K562 (cell line): ENCODE measurements around the gene GAGE12F. TPM values are rescaled to one million over a fixed set of nuclear protein-coding genes. Genes with fewer than 3 reads are reported as not detected.
"Not testable (repeated sequence)": the region's sequence is repeated elsewhere in the genome, so short reads cannot be mapped to it uniquely, and the experiment has no call there.

ENCODE experiments used
- ATAC-seq: fragments of 200-7000 bp; cut with Tn5 transposase; 3 replicates; pipeline ENCODE4 v1.9.1; 2020; ENCODE audit warnings: moderate library complexity
- Bru-seq: library from RNA; stranded (reverse); fragments of 400-500 nt; gene quantifications from one replicate; lab custom pipeline; 2021; lab: Mats Ljungman, UMichigan
- BruChase-seq, 2 experiments: library from RNA; stranded (reverse); fragments of 400-500 nt; gene quantifications; one replicate each; lab custom pipeline; 2021; lab: Mats Ljungman, UMichigan
- BruUV-seq: library from RNA; stranded (reverse); fragments of 400-500 nt; replicated peaks from 2 replicates; lab custom pipeline; 2021; lab: Mats Ljungman, UMichigan
- CTCF ChIA-PET: fragments of 300-600 bp; formaldehyde crosslinking; extraction: SDS; loops from one replicate; lab custom pipeline; 2021; ENCODE audit warnings: low intra/inter-chr PET ratio; lab: Yijun Ruan, JAX
- POLR2A ChIA-PET: fragments of 300-600, 350-650 bp; sonication (Branson Sonifier 250); formaldehyde crosslinking; extraction: SDS; loops from one replicate; lab custom pipeline; 2021; ENCODE audit warnings: antibody characterized with exemption, inconsistent platforms; lab: Yijun Ruan, JAX
- DNase-seq, 4 experiments: peaks; one replicate each; pipeline versions ENCODE4 v3.0.0 to v3.0.0-alpha.2; 2011 to 2018; ENCODE audit warnings: low spot score in 3 of 4, mixed read lengths in 3 of 4; ENCODE audit errors: extremely low read depth in 1 of 4
- FAIRE-seq: peaks from 2 replicates; lab custom pipeline; 2011; peaks lifted over from hg19 to GRCh38; lab: Jason Lieb, UNC
- H2AFZ ChIP-seq: 2 replicates; pipeline ENCODE4 v1.6.0; 2011; ENCODE audit warnings: low read depth, low read length, control low read depth, inconsistent platforms
- H3K27ac ChIP-seq: fragments of 200-600 bp; 3 replicates; pipeline ENCODE4 v1.8.0; 2011; ENCODE audit warnings: low read depth, mild to moderate bottlenecking, control low read depth, inconsistent platforms, low read length, moderate library complexity, mixed read lengths; ENCODE audit errors: extremely low read depth
- H3K27me3 ChIP-seq, 2 experiments: fragments of 300-600 bp in 1 of 2; 2 replicates in 1 of 2; 3 replicates in 1 of 2; pipeline versions ENCODE4 v1.6.0 to v1.8.0; 2011; ENCODE audit warnings: inconsistent platforms in 2 of 2, low read length in 2 of 2, mild to moderate bottlenecking in 1 of 2, mixed read lengths in 1 of 2, moderate library complexity in 1 of 2; ENCODE audit not compliant: control insufficient read depth in 2 of 2, insufficient read depth in 2 of 2
- H3K36me3 ChIP-seq: fragments of 300-600 bp; 3 replicates; pipeline ENCODE4 v1.8.0; 2011; ENCODE audit warnings: mild to moderate bottlenecking, low read length, inconsistent platforms; ENCODE audit not compliant: control insufficient read depth, insufficient read depth
- H3K4me1 ChIP-seq, 2 experiments: fragments of 200-600 bp in 1 of 2; replicated peaks in 1 of 2; 2 replicates in 1 of 2; 3 replicates in 1 of 2; pipeline versions ENCODE4 v1.5.1 to v1.8.0; 2011; ENCODE audit warnings: inconsistent platforms in 2 of 2, low read length in 2 of 2, mild to moderate bottlenecking in 1 of 2, mixed read lengths in 1 of 2, moderate library complexity in 1 of 2; ENCODE audit not compliant: control insufficient read depth in 2 of 2, insufficient read depth in 2 of 2
- H3K4me2 ChIP-seq: 2 replicates; pipeline ENCODE4 v1.6.1; 2011; ENCODE audit warnings: low read length, control low read depth, inconsistent platforms, mixed read lengths; ENCODE audit not compliant: insufficient read depth
- H3K4me3 ChIP-seq: fragments of 200-600 bp; sonication (generic), shearing (Covaris generic); 2 replicates; pipeline ENCODE4 v1.5.1; 2016; ENCODE audit warnings: control low read depth, inconsistent platforms
- H3K79me2 ChIP-seq: fragments of 200-600 bp; 3 replicates; pipeline ENCODE4 v1.8.0; 2011; ENCODE audit warnings: low read length, inconsistent platforms; ENCODE audit not compliant: control insufficient read depth, insufficient read depth
- H3K9ac ChIP-seq, 2 experiments: 2 replicates each; pipeline versions ENCODE4 v1.6.0 to v1.6.1; 2011; ENCODE audit warnings: low read depth in 2 of 2, low read length in 2 of 2, control low read depth in 1 of 2, inconsistent platforms in 1 of 2, mild to moderate bottlenecking in 1 of 2, mixed read lengths in 1 of 2; ENCODE audit not compliant: insufficient read depth in 1 of 2
- H3K9me1 ChIP-seq: one replicate; pipeline ENCODE4 v1.6.0; 2011; ENCODE audit warnings: inconsistent platforms, mild to moderate bottlenecking, low read length, moderate library complexity; ENCODE audit not compliant: control insufficient read depth, insufficient read depth
- H3K9me3 ChIP-seq: replicated peaks from 2 replicates; pipeline ENCODE4 v1.5.1; 2011; ENCODE audit warnings: low read depth, low read length, inconsistent platforms; ENCODE audit not compliant: control insufficient read depth, insufficient read depth
- H4K20me1 ChIP-seq: replicated peaks from 2 replicates; pipeline ENCODE4 v1.6.1; 2011; ENCODE audit warnings: low read length, inconsistent platforms, mixed read lengths; ENCODE audit not compliant: control insufficient read depth, insufficient read depth
- WGBS: fragments of 100-300 bp; shearing (Covaris generic); methylation state at CpG from one replicate; pipeline ENCODE4 v1.1.6; 2016; ENCODE audit warnings: low coverage, mixed read lengths; ENCODE audit not compliant: insufficient coverage; ENCODE audit errors: missing lambda C conversion rate; 5-methylcytosine and 5-hydroxymethylcytosine counted together
- in situ Hi-C: fragments of 300-500 bp; cut with MboI; formaldehyde crosslinking; loops from 4 replicates; pipeline ENCODE4 v1.15.0; 2018; ENCODE audit warnings: inconsistent platforms, mixed read lengths
- intact Hi-C: fragments of 100-400 bp; cut with micrococcal nuclease; formaldehyde crosslinking; loops from 2 replicates; pipeline ENCODE4 v1.14.2; 2022
- long read RNA-seq, 3 experiments: library from polyadenylated mRNA in 2 of 3; library from RNA in 1 of 3; unstranded in 2 of 3; stranded (forward) in 1 of 3; transcript quantifications; one replicate each; pipeline ENCODE4 v2.0.0, GENCODE V29; 2019 to 2022
- polyA minus RNA-seq, 3 experiments: library from RNA; depleted of rRNA, polyadenylated mRNA; stranded (reverse); fragments of >200 nt; gene quantifications; 2 replicates each; pipeline ENCODE4 v1.2.3, GENCODE V29; 2011
- polyA plus RNA-seq, 8 experiments: library from polyadenylated mRNA; depleted of rRNA in 4 of 8; stranded (reverse) in 5 of 8; unstranded in 3 of 8; fragments of >200 nt; fragmentation: Nextera tagmentation in 2 of 8; fragmentation: Illumina TruSeq in 1 of 8; extraction: Ambion mirVana in 2 of 8; extraction: Trizol in 1 of 8; gene quantifications; 2 replicates each; pipeline versions ENCODE4 v1.2.1 to v1.2.3, GENCODE V29; 2011 to 2014; ENCODE audit warnings: inconsistent platforms in 1 of 8, missing spikeins in 1 of 8
- total RNA-seq, 7 experiments: library from RNA; depleted of rRNA in 6 of 7; stranded (reverse); fragments of >200 nt in 6 of 7; fragmentation: Illumina TruSeq in 2 of 7; extraction: Trizol in 2 of 7; gene quantifications; 2 replicates each; pipeline versions ENCODE4 v1.2.1 to v1.2.3, GENCODE V29; 2011 to 2021; ENCODE audit warnings: low replicate concordance in 1 of 7

The GAGE12F gene
- not detected in 2 replicates for total RNA-seq (2011; cell fraction: chromatin; rRNA removed; ENCODE audit: low replicate concordance)
- not detected in 2 replicates for total RNA-seq (2011; cell fraction: nucleolus; rRNA removed)
- not detected in 2 replicates for total RNA-seq (2011; cell fraction: nucleoplasm; rRNA removed)
- total RNA-seq (2014; rRNA removed) (0.77 and 1.7 TPM in 2 replicates), total RNA-seq (2014; rRNA removed; fragmentation: Illumina TruSeq; extraction: Trizol) (3.5 and 6.1 TPM in 2 replicates), total RNA-seq (2015; rRNA removed; fragmentation: Illumina TruSeq; extraction: Trizol) (1.8 and 4.0 TPM in 2 replicates), total RNA-seq (2021) (531 and 581 TPM in 2 replicates), polyA plus RNA-seq (2011; rRNA removed) (not detected in 2 replicates), polyA plus RNA-seq (2014; fragmentation: Illumina TruSeq; extraction: Trizol) (15.3 and 15.5 TPM in 2 replicates), polyA plus RNA-seq (2014; fragmentation: Nextera tagmentation; extraction: Ambion mirVana) (10 to 100 TPM; 25.1 to 27.6 TPM), polyA plus RNA-seq (2014; rRNA removed) (0.54 and 0.77 TPM in 2 replicates), polyA minus RNA-seq (2011; rRNA and poly(A)+ RNA removed) (not detected in 2 replicates), Bru-seq, nascent RNA (not detected), BruChase-seq, experiment 1, labeled RNA remaining after a 2-hour chase (not detected), BruChase-seq, experiment 2, labeled RNA remaining after a 6-hour chase (not detected)
- polyA plus RNA-seq (2011; cell fraction: cytosol; rRNA removed): 0.13 TPM in 1 of 2 replicates, not detected in the other
- polyA plus RNA-seq (2011; cell fraction: nucleus; rRNA removed): not detected in 2 replicates
- not detected in 2 replicates for polyA plus RNA-seq (2012)
- polyA minus RNA-seq (2011; cell fraction: cytosol; rRNA and poly(A)+ RNA removed): 4.2 TPM in 1 of 2 replicates, not detected in the other
- not detected in 2 replicates for polyA minus RNA-seq (2011; cell fraction: nucleus; rRNA and poly(A)+ RNA removed)
- long read RNA-seq, experiment 1, transcript GAGE12F-201 (5 exons, 527 nt): major isoform, 741 of 851 reads
- long read RNA-seq, experiment 1, partial matches to known transcripts: 105 of 851 reads
- long read RNA-seq, experiment 1, other reads (novel, unspliced or antisense): 5 of 851 reads
- long read RNA-seq, experiment 2, transcript GAGE12F-201 (5 exons, 527 nt): major isoform, 478 of 530 reads
- long read RNA-seq, experiment 2, partial matches to known transcripts: 34 of 530 reads
- long read RNA-seq, experiment 2, other reads (novel, unspliced or antisense): 18 of 530 reads
- long read RNA-seq, experiment 3, transcript GAGE12F-201 (5 exons, 527 nt): major isoform, 969 of 982 reads
- long read RNA-seq, experiment 3, partial matches to known transcripts: 2 of 982 reads
- long read RNA-seq, experiment 3, other reads (novel, unspliced or antisense): 11 of 982 reads

- H4K20me1 ChIP-seq, CTCF ChIA-PET, H3K9ac ChIP-seq, H3K36me3 ChIP-seq, H3K4me3 ChIP-seq, DNase-seq, H3K9me3 ChIP-seq, H3K4me2 ChIP-seq, H3K27me3 ChIP-seq, POLR2A ChIA-PET, intact Hi-C loops, H3K9me1 ChIP-seq, FAIRE-seq, BruUV-seq, H3K79me2 ChIP-seq, ATAC-seq, H2AFZ ChIP-seq, H3K4me1 ChIP-seq, H3K27ac ChIP-seq: not testable (repeated sequence)
- in situ Hi-C loops: loop anchor here (10.0 kb wide), 1 partner anchor 256 kb away; the partner anchor contains the start of gene GAGE10
- WGBS: no CpG with 5 or more reads among the region's 16 CpGs
These were observed at the start of gene GAGE12F for GRCh38 chrX:49560542-49560941. GAGE12F (plus strand) TSS chrX:49560842; CDS start chrX:49561997, 1,155 bp downstream.

GRCh38 chrX:49531877-49532276 is 28.8 kb upstream of the GAGE12F start, which contains the start of gene GAGE12C:
GAGE12C (plus strand) TSS chrX:49532177; CDS start chrX:49533332, 1,155 bp downstream.
- CTCF ChIA-PET, BruUV-seq: not testable (repeated sequence)
- in situ Hi-C loops: loop anchor here (10.0 to 25.0 kb wide), 2 partner anchors 105 to 237 kb away; no protein-coding TSS in a partner anchor

GRCh38 chrX:49541433-49541832 is 19.2 kb upstream of the GAGE12F start, which contains the start of gene GAGE12D:
GAGE12D (plus strand) TSS chrX:49541733; CDS start chrX:49542888, 1,155 bp downstream.
- H3K9me1 ChIP-seq, CTCF ChIA-PET, H3K36me3 ChIP-seq, intact Hi-C loops, H3K27me3 ChIP-seq, H3K27ac ChIP-seq, DNase-seq, H2AFZ ChIP-seq, H3K4me2 ChIP-seq, H3K9ac ChIP-seq, FAIRE-seq, H3K4me1 ChIP-seq, POLR2A ChIA-PET, H4K20me1 ChIP-seq, H3K79me2 ChIP-seq, H3K4me3 ChIP-seq, H3K9me3 ChIP-seq, BruUV-seq, ATAC-seq: not testable (repeated sequence)
- in situ Hi-C loops: loop anchor here (25.0 kb wide), 1 partner anchor 96 kb away; no protein-coding TSS in a partner anchor
- WGBS: no CpG with 5 or more reads among the region's 16 CpGs

More at GRCh38 chrX:49531877-49532276, 28.8 kb upstream of the GAGE12F start, which contains the start of gene GAGE12C:
- ATAC-seq, intact Hi-C loops, H3K36me3 ChIP-seq, H3K9ac ChIP-seq, DNase-seq, H3K27ac ChIP-seq, H3K4me2 ChIP-seq, POLR2A ChIA-PET, H3K27me3 ChIP-seq, H3K4me1 ChIP-seq, H3K79me2 ChIP-seq, H2AFZ ChIP-seq, H3K9me3 ChIP-seq, H3K4me3 ChIP-seq, H3K9me1 ChIP-seq, FAIRE-seq, H4K20me1 ChIP-seq: not testable (repeated sequence)
- no CpG with 5 or more reads among the region's 16 CpGs for WGBS
